HepG2 (cell line): Measurements from ENCODE around the gene ZNF276. TPM values are rescaled to one million over a fixed set of nuclear protein-coding genes. Genes with fewer than 3 reads are reported as not detected.
A peak's percentile ranks its signal among the peaks of the same experiment; 100 is the strongest.

Experiments used
- CHD2 ChIP-seq: IDR thresholded peaks from 2 replicates; pipeline ENCODE4 v1.6.1; 2011; ENCODE audit warnings: low read depth, low read length, improper control_type of control experiment
- HNF4A ChIP-seq: sonication (generic); formaldehyde crosslinking; IDR thresholded peaks from 2 replicates; pipeline ENCODE4 v1.4.0; 2020; ENCODE audit warnings: missing genetic modification reagents
- MAZ ChIP-seq, 2 experiments: sonication (generic) in 1 of 2; formaldehyde crosslinking in 1 of 2; IDR thresholded peaks; 2 replicates each; pipeline versions ENCODE4 v1.5.0 to v1.6.1; 2012 to 2020; ENCODE audit warnings: low read depth in 2 of 2, mild to moderate bottlenecking in 2 of 2, borderline replicate concordance in 1 of 2, improper control_type of control experiment in 1 of 2, low read length in 1 of 2, missing genetic modification reagents in 1 of 2, moderate library complexity in 1 of 2
- MEIS2 ChIP-seq: sonication (generic); formaldehyde crosslinking; IDR thresholded peaks from 2 replicates; pipeline ENCODE4 v1.9.0; 2021; ENCODE audit warnings: mild to moderate bottlenecking, missing genetic modification reagents
- POLR2AphosphoS5 ChIP-seq: IDR thresholded peaks from 2 replicates; pipeline ENCODE4 v1.6.1; 2012; ENCODE audit warnings: low read depth, low read length
- TFDP1 ChIP-seq: IDR thresholded peaks from 2 replicates; pipeline ENCODE4 v1.6.1; 2016; ENCODE audit warnings: missing compliant biosample characterization, missing genetic modification reagents, borderline replicate concordance
- TFE3 ChIP-seq: IDR thresholded peaks from 2 replicates; pipeline ENCODE4 v1.6.1; 2016
- YEATS2 ChIP-seq: sonication (generic); formaldehyde crosslinking; IDR thresholded peaks from 2 replicates; pipeline ENCODE4 v1.4.0; 2020; ENCODE audit warnings: missing genetic modification reagents, borderline replicate concordance
- YEATS4 ChIP-seq: sonication (generic); formaldehyde crosslinking; IDR thresholded peaks from 2 replicates; pipeline ENCODE4 v1.4.0; 2020; ENCODE audit warnings: missing genetic modification reagents, borderline replicate concordance
- ZFP36L2 ChIP-seq: sonication (generic); formaldehyde crosslinking; IDR thresholded peaks from 2 replicates; pipeline ENCODE4 v1.4.0; 2020; ENCODE audit warnings: missing genetic modification reagents
- ZFY ChIP-seq: sonication (generic); formaldehyde crosslinking; IDR thresholded peaks from 2 replicates; pipeline ENCODE4 v1.4.0; 2020; ENCODE audit warnings: missing genetic modification reagents
- ZMYM4 ChIP-seq: sonication (generic); formaldehyde crosslinking; IDR thresholded peaks from 2 replicates; pipeline ENCODE4 v1.8.1; 2023; ENCODE audit warnings: mild to moderate bottlenecking, missing genetic modification reagents
- ZNF225 ChIP-seq: sonication (generic); formaldehyde crosslinking; IDR thresholded peaks from 2 replicates; pipeline ENCODE4 v1.4.0; 2020; ENCODE audit warnings: mild to moderate bottlenecking, missing genetic modification reagents
- ZNF570 ChIP-seq: sonication (generic); formaldehyde crosslinking; IDR thresholded peaks from 2 replicates; pipeline ENCODE4 v1.4.0; 2020; ENCODE audit warnings: mild to moderate bottlenecking, missing genetic modification reagents, borderline replicate concordance
- ZNF761 ChIP-seq: sonication (generic); formaldehyde crosslinking; conservative IDR thresholded peaks from 2 replicates; pipeline ENCODE4 v1.4.0; 2020; ENCODE audit warnings: mild to moderate bottlenecking, missing genetic modification reagents
- ZNF770 ChIP-seq: sonication (generic); formaldehyde crosslinking; IDR thresholded peaks from 2 replicates; pipeline ENCODE4 v1.5.0; 2020; ENCODE audit warnings: mild to moderate bottlenecking, missing genetic modification reagents
- ZNF777 ChIP-seq: sonication (generic); formaldehyde crosslinking; IDR thresholded peaks from 2 replicates; pipeline ENCODE4 v1.4.0; 2020; ENCODE audit warnings: missing genetic modification reagents
- polyA plus RNA-seq, 8 experiments: library from polyadenylated mRNA; depleted of rRNA in 3 of 8; stranded (reverse) in 7 of 8; unstranded in 1 of 8; fragments of >200 nt; fragmentation: Illumina TruSeq in 4 of 8; extraction: Trizol in 4 of 8; gene quantifications; 2 replicates each; pipeline versions ENCODE4 v1.2.1 to v1.2.3, GENCODE V29; 2011 to 2016; ENCODE audit warnings: low read depth in 4 of 8, missing spikeins in 1 of 8, mixed read lengths in 1 of 8; ENCODE audit not compliant: insufficient read depth in 1 of 8
- total RNA-seq, 5 experiments: library from RNA; depleted of rRNA; stranded (reverse); fragments of >200 nt; fragmentation: Illumina TruSeq; extraction: Trizol; gene quantifications; 2 replicates each; pipeline ENCODE4 v1.2.3, GENCODE V29; 2016; ENCODE audit warnings: low read depth in 1 of 5
- TF ChIP-seq, protein P1 (sequence below): sonication (generic); formaldehyde crosslinking; IDR thresholded peaks from 2 replicates; pipeline ENCODE4 v1.5.1; 2020; ENCODE audit warnings: missing genetic modification reagents, mild to moderate bottlenecking, borderline replicate concordance
- TF ChIP-seq, protein P2 (sequence below): sonication (generic); formaldehyde crosslinking; IDR thresholded peaks from 2 replicates; pipeline ENCODE4 v1.9.0; 2021; ENCODE audit warnings: missing genetic modification reagents, mild to moderate bottlenecking, borderline replicate concordance

The ZNF276 gene
- total and polyA plus RNA-seq, 2 of the 13 experiments (the other 11 are each of a cell fraction or from before 2014, with no cell fraction given) = 17.7 to 18.0 TPM

- TF ChIP-seq, protein P1, sequence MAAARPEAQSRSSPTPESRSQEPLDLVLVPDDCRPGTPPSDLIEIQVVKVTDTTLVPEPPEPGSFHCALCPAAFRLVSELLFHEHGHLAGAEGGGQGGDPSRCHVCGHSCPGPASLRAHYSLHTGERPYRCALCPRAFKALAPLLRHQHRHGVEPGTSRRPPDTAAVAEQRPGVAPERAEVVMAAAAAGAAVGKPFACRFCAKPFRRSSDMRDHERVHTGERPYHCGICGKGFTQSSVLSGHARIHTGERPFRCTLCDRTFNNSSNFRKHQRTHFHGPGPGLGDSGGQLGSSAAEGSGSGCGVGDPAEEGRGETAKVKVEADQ (CRISPR knock-in tag) = peak; percentile 57; the same call in 1 of the 2 replicates
- peak; percentile 49; the same call in 1 of the 2 replicates for TF ChIP-seq MAZ (IDR thresholded peaks at IDR 0.05; ENCODE audit: borderline replicate concordance, low read depth, low read length)
- no peak; the same call in 1 of the 2 replicates for TF ChIP-seq MAZ (CRISPR knock-in tag; IDR thresholded peaks at IDR 0.05; ENCODE audit: low read depth)
- TF ChIP-seq HNF4A (CRISPR knock-in tag) = no peak
- no peak for TF ChIP-seq ZNF570 (CRISPR knock-in tag)
- TF ChIP-seq ZFY = peak; percentile 83
- TF ChIP-seq, protein P2, sequence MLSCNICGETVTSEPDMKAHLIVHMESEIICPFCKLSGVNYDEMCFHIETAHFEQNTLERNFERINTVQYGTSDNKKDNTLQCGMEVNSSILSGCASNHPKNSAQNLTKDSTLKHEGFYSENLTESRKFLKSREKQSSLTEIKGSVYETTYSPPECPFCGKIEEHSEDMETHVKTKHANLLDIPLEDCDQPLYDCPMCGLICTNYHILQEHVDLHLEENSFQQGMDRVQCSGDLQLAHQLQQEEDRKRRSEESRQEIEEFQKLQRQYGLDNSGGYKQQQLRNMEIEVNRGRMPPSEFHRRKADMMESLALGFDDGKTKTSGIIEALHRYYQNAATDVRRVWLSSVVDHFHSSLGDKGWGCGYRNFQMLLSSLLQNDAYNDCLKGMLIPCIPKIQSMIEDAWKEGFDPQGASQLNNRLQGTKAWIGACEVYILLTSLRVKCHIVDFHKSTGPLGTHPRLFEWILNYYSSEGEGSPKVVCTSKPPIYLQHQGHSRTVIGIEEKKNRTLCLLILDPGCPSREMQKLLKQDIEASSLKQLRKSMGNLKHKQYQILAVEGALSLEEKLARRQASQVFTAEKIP (CRISPR knock-in tag) = no peak
- peak; percentile 24; the same call in 1 of the 2 replicates for TF ChIP-seq YEATS4 (CRISPR knock-in tag)
- TF ChIP-seq ZMYM4 (CRISPR knock-in tag) = peak; percentile 62; the same call in 1 of the 2 replicates
- peak; percentile 33; the same call in 1 of the 2 replicates for TF ChIP-seq ZNF761 (CRISPR knock-in tag)
- TF ChIP-seq MEIS2 = peak; percentile 84
- TF ChIP-seq ZNF770 = 0 out of 2 replicates have a peak, but pooled peaks have one; percentile 53
- TF ChIP-seq ZNF777 (CRISPR knock-in tag) = no peak
- peak; percentile 74 for TF ChIP-seq POLR2AphosphoS5
- TF ChIP-seq YEATS2 (CRISPR knock-in tag) = peak; percentile 80; the same call in 1 of the 2 replicates
- TF ChIP-seq TFE3 = peak; percentile 44; the same call in 1 of the 2 replicates
- TF ChIP-seq CHD2 = peak; percentile 23
- TF ChIP-seq TFDP1 (CRISPR knock-in tag) = no peak; the same call in none of the 2 replicates
- no peak for TF ChIP-seq ZFP36L2 (CRISPR knock-in tag)
- 0 out of 2 replicates have a peak, but pooled peaks have one; percentile 45 for TF ChIP-seq ZNF225 (CRISPR knock-in tag)
Observed at GRCh38 chr16:89701425-89702406, 19.6 kb upstream of the ZNF276 start, which contains the start of gene SPATA2L (continued).
